ENCODE data around the gene KTN1.

GRCh38 chr14:55574988-55575387 lies 5.0 kb upstream of the KTN1 start:
- TF ChIP-seq CTCF (IDR thresholded peaks at IDR 0.05; ENCODE audit: low read length) (no peak), EZH2 (IDR thresholded peaks at IDR 0.05; ENCODE audit: borderline replicate concordance, low read length) (no peak)

Measured in OCI-LY1 (cell line).